ENCODE measurements around the gene PODNL1. TPM values are rescaled to one million over a fixed set of nuclear protein-coding genes. Genes with fewer than 3 reads are reported as not detected.
A peak's percentile ranks its signal among the peaks of the same experiment; 100 is the strongest.
"Not testable (repeated sequence)": the region's sequence is repeated elsewhere in the genome, so short reads cannot be mapped to it uniquely, and the experiment has no call there.

The PODNL1 gene
- total and polyA plus RNA-seq, 2 of the 13 experiments (the other 11 are each of a cell fraction or from before 2014, with no cell fraction given): 0.18 TPM; not detected in 1

DNA sequence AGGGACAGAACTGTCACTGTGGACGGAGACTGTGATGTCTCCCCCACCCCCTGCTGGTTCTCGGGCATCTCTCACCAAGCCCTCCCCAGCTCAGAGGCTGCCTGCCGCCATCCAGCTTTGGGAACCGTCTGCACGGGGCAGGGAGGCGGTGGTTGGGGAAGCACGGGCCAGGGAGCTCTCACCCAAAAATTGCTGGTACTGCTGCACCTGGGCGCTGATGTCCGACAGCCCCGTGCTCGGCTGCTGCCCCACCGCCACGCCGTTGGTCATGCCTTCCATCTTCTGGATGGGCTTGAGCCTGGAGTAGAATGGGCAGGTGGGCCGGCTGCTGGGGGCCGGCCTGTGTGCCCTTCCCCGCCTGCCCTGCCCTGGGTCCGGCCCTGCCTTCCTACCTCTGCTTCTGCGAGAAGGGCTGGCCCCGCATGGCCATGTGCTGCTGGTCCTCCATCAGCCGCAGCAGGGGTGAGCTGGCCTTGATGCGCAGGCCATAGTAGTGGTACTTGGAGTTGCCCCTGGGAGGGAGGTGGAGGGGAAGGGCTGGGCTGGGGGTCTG is 30.2 kb upstream of the PODNL1 start:
- H3K9me3 ChIP-seq (ENCODE audit: low read length): no peaks in the 10 kb centered on the region
- no peak for TF ChIP-seq ZNF747 (CRISPR knock-in tag; IDR thresholded peaks at IDR 0.05; ENCODE audit: borderline replicate concordance)
- no peak for TF ChIP-seq IRF2 (CRISPR knock-in tag; IDR thresholded peaks at IDR 0.05)
- TF ChIP-seq SSRP1 (CRISPR knock-in tag; IDR thresholded peaks at IDR 0.05): no peak
- TF ChIP-seq FOXO1 (CRISPR knock-in tag; IDR thresholded peaks at IDR 0.05): no peak
- no peak for TF ChIP-seq ZKSCAN8 (CRISPR knock-in tag; IDR thresholded peaks at IDR 0.05; ENCODE audit: borderline replicate concordance)
- no peak for TF ChIP-seq ZNF577 (CRISPR knock-in tag; IDR thresholded peaks at IDR 0.05; ENCODE audit: borderline replicate concordance, low read depth)
- no peak for TF ChIP-seq SNAPC2 (CRISPR knock-in tag; IDR thresholded peaks at IDR 0.05)
- no peak for TF ChIP-seq ZNF333 (CRISPR knock-in tag; IDR thresholded peaks at IDR 0.05; ENCODE audit: borderline replicate concordance)
- no peak overlapping the region for H3K27ac ChIP-seq (ENCODE audit: extremely low read length, insufficient read depth, low read length)
- peaks cover 12 to 45% of the 10 kb centered on the region in 2 experiments for H3K36me3 ChIP-seq (replicated peaks in 1 of 2; ENCODE audit: control insufficient read depth in 1 of 2, insufficient read depth in 2 of 2, low read length in 2 of 2)
- ChIA-PET CTCF (ENCODE audit: low intra/inter-chr PET ratio, low total read pairs) (no interaction called here), POLR2A (no interaction called here)
- no peaks in the 10 kb centered on the region for H4K20me1 ChIP-seq (ENCODE audit: insufficient read depth, low read length)
- no peak overlapping the region for H2AFZ ChIP-seq (ENCODE audit: low read length)
- H3K4me2 ChIP-seq (ENCODE audit: low read depth, low read length): no peak overlapping the region
- H3K9ac ChIP-seq (ENCODE audit: insufficient read depth, low read depth, low read length): no peak overlapping the region
- in situ Hi-C loops (cut with HindIII; ENCODE audit: extremely low pct_ligation_motif_present, low pct_unique_long_range_greater_than_20kb) (no loop called here), intact Hi-C loops (cut with micrococcal nuclease; ENCODE audit: unreplicated experiment) (no loop called here)
- WGBS (ENCODE audit: low lambda C conversion rate): 97% methylated on average over 17 of the region's 22 CpGs
- no peak for DNase-seq (ENCODE audit: low spot score)
- H3K4me3 ChIP-seq (replicated peaks in 1 of 3; ENCODE audit: insufficient read depth in 1 of 3, low read depth in 2 of 3, low read length in 3 of 3): no peak overlapping the region
- H3K79me2 ChIP-seq (ENCODE audit: insufficient read depth, low read length): no peaks in the 10 kb centered on the region
- FAIRE-seq: no peak
- BruUV-seq (replicated peaks): no TSS peak
- ATAC-seq: no peak
- no peaks in the 10 kb centered on the region for H3K4me1 ChIP-seq (ENCODE audit: insufficient read depth, low read length)
- H3K27me3 ChIP-seq (ENCODE audit: control insufficient read depth in 1 of 2, insufficient read depth in 2 of 2, low read length in 2 of 2): no peaks in the 10 kb centered on the region

DNA sequence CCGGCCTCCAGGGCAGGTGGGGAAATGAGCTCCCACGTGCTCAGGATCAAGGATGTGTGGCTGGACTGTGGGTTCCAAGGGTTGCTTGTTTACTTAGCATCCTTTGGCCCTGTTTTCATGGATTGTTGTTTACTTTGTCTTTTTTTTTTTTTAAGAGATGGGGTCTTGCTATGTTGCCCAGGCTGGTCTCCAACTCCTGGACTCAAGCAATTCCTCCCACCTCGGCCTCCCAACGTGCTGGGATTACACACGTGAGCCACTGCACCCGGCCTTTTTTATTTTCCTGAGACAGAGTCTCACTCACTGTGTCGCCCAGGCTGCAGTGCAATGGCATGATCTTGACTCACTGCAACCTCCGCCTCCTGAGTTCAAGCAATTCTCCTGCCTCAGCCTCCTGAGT is 29.0 kb upstream of the PODNL1 start:
- WGBS (ENCODE audit: low lambda C conversion rate): 97% methylated on average over 8 of the region's 8 CpGs
- in situ Hi-C loops (cut with HindIII; ENCODE audit: extremely low pct_ligation_motif_present, low pct_unique_long_range_greater_than_20kb); H3K79me2 ChIP-seq (ENCODE audit: insufficient read depth, low read length); intact Hi-C loops (cut with micrococcal nuclease; ENCODE audit: unreplicated experiment); POLR2A ChIA-PET; CTCF ChIA-PET (ENCODE audit: low intra/inter-chr PET ratio, low total read pairs); FAIRE-seq; H2AFZ ChIP-seq (ENCODE audit: low read length); H3K4me1 ChIP-seq (ENCODE audit: insufficient read depth, low read length); H3K4me2 ChIP-seq (ENCODE audit: low read depth, low read length); H3K9ac ChIP-seq (ENCODE audit: insufficient read depth, low read depth, low read length); BruUV-seq (replicated peaks); H3K4me3 ChIP-seq (replicated peaks in 1 of 3; ENCODE audit: insufficient read depth in 1 of 3, low read depth in 2 of 3, low read length in 3 of 3); ATAC-seq; H4K20me1 ChIP-seq (ENCODE audit: insufficient read depth, low read length); H3K27me3 ChIP-seq (ENCODE audit: control insufficient read depth in 1 of 2, insufficient read depth in 2 of 2, low read length in 2 of 2); DNase-seq (ENCODE audit: low spot score); H3K9me3 ChIP-seq (ENCODE audit: low read length); H3K27ac ChIP-seq (ENCODE audit: extremely low read length, insufficient read depth, low read length): not testable (repeated sequence)
- H3K36me3 ChIP-seq (replicated peaks in 1 of 2; ENCODE audit: control insufficient read depth in 1 of 2, insufficient read depth in 2 of 2, low read length in 2 of 2): peaks cover 10 to 36% of the 10 kb centered on the region in 2 experiments
- peak; percentile 73 for TF ChIP-seq ZNF121 (CRISPR knock-in tag; IDR thresholded peaks at IDR 0.05)
